Heart right ventricle (tissue), 16 donors: ENCODE measurements around the gene PSMB1. TPM values are rescaled to one million over a fixed set of nuclear protein-coding genes. Genes with fewer than 3 reads are reported as not detected.

Source experiments
- ATAC-seq, 8 donors: fragments of 200-7000 bp; cut with Tn5 transposase; one replicate each; pipeline ENCODE4 v1.9.1; 2020; ENCODE audit warnings: mild to moderate bottlenecking in 8 of 8, moderate library complexity in 8 of 8, moderate number of reproducible peaks in 1 of 8
- DNase-seq, 2 donors: peaks; one replicate each; pipeline ENCODE4 v3.0.0-alpha.2; 2020
- H3K27ac ChIP-seq, 10 donors: fragments of 200-600 bp; sonication (generic) in 2 of 10; one replicate each; pipeline versions ENCODE4 v1.5.0 to v1.8.0; 2020 to 2022; ENCODE audit warnings: mild to moderate bottlenecking in 3 of 10
- H3K27me3 ChIP-seq, 7 donors: fragments of 200-600 bp; one replicate each; pipeline ENCODE4 v1.8.0; 2021 to 2022; ENCODE audit warnings: mild to moderate bottlenecking in 2 of 7
- H3K36me3 ChIP-seq, 9 donors: fragments of 200-600 bp; sonication (generic) in 1 of 9; one replicate each; pipeline versions ENCODE4 v1.5.0 to v1.8.0; 2020 to 2022; ENCODE audit warnings: mild to moderate bottlenecking in 2 of 9
- H3K4me1 ChIP-seq, 9 donors: fragments of 200-600 bp; sonication (generic) in 1 of 9; one replicate each; pipeline versions ENCODE4 v1.5.0 to v1.8.0; 2020 to 2022; ENCODE audit warnings: mild to moderate bottlenecking in 4 of 9
- H3K4me3 ChIP-seq, 10 donors: fragments of 200-600 bp; sonication (generic) in 2 of 10; one replicate each; pipeline versions ENCODE4 v1.5.0 to v1.8.0; 2020 to 2022; ENCODE audit warnings: mild to moderate bottlenecking in 7 of 10, moderate library complexity in 2 of 10
- H3K9me3 ChIP-seq, 11 donors: fragments of 200-600 bp in 10 of 11; sonication (generic) in 2 of 11; one replicate each; pipeline versions ENCODE4 v1.5.0 to v1.8.0; 2013 to 2022; ENCODE audit warnings: mild to moderate bottlenecking in 2 of 11, control low read depth in 1 of 11, moderate library complexity in 1 of 11
- CTCF ChIP-seq, 9 donors: fragments of 200-600 bp; sonication (generic) in 2 of 9; IDR thresholded peaks; one replicate each; pipeline versions ENCODE4 v1.5.0 to v1.8.0; 2021 to 2022; ENCODE audit warnings: antibody characterized with exemption in 9 of 9, mild to moderate bottlenecking in 5 of 9, moderate library complexity in 1 of 9
- WGBS, 2 donors: extraction: QIAGEN DNeasy Blood & Tissue Kit; methylation state at CpG; one replicate each; pipeline ENCODE4 v1.1.7; 2013; ENCODE audit warnings: inconsistent platforms in 1 of 2; 5-methylcytosine and 5-hydroxymethylcytosine counted together
- intact Hi-C, 10 donors: fragments of 100-400 bp; cut with DNase I; formaldehyde crosslinking; loops; one replicate each; pipeline versions ENCODE4 v1.11.1 to v1.14.2; 2022
- polyA plus RNA-seq, 2 donors: library from polyadenylated mRNA; stranded (reverse); fragments of 200-250 nt; gene quantifications; one replicate each; pipeline ENCODE4 v1.2.3, GENCODE V29; 2013
- total RNA-seq, 10 donors: library from RNA; stranded (reverse); fragmentation: NEBNext Ultra II Directional in 3 of 10; extraction: Animal tissue kit (Norgen Biotek cat#: 25700) in 3 of 10; gene quantifications; one replicate each; pipeline versions ENCODE4 v1.2.1 to v1.2.4, GENCODE V29; 2021 to 2023
- donor health status: Arrhythmogenic right ventricular cardiomyopathy.
- donor health status: ischemic (EF 13 %, LVEDD 7.1; RV severe dilation, severe dysfunction).
- donor health status: healthy with polysubstance abuse.
- donor health status: DM: no; HTN: yes; CAD: no.
- donor health status: DM: no; HTN: no; CAD: no.
- donor health status: ischemic (EF 25% LVEDD 6.9; RV normal size, moderate dysfunction).
- donor health status: ischemic (EF 25% LVEDD 5.7; RV mildly dilated, moderate dysfunction).
- donor health status: healthy.
- donor health status: DM: yes; HTN: yes; CAD: no.
- donor health status: Ischemic cardiomyopathy.
- donor health status: ischemic (EF 35%, LVEDD 5.7; RV mildly dilated, moderate dysfunction).
- donor health status: nonischemic (EF 11% LVEDD 7.7; RV severe dilation, severe dysfunction).
- donor health status: DM: yes; HTN: yes; CAD: no.
- donor health status: PGD.
- donor health status: ischemic (EF 29% LVEDD 5.4; RV normal size, mild dysfunction).
- donor health status: nonischemic (EF 23%, LVEDD 6.1; RV moderate dilation, normal function).

The PSMB1 gene
- total and polyA plus RNA-seq, 12 donors, result 117 to 309 (median 144) TPM

GRCh38 chr6:170555305-170555704, 2.2 kb upstream of the PSMB1 start:
- H3K9me3 ChIP-seq, result no peaks in the 10 kb centered on the region
- intact Hi-C loops, result loop anchor here in 5 of 10 donors (2.0 to 10.0 kb wide), 4 partner anchors 29 to 1341 kb away; partner anchors contain the start of genes PDCD2 (in 3 of the 5), DYNLT2 (in 2 of the 5) and ERMARD (in 2 of the 5)
- WGBS, 2 donors, result 45 to 63% methylated on average over 3 of the region's 3 CpGs
- no peak for ATAC-seq
- peak overlapping the region in 1 of 10 donors; percentile 95 for H3K27ac ChIP-seq
- H3K36me3 ChIP-seq, result peaks cover 0 to 42% (median 4%) of the 10 kb centered on the region in 9 donors
- peak overlapping the region in 9 of 10 donors; percentile 77 to 94 (median 89) for H3K4me3 ChIP-seq
- H3K4me1 ChIP-seq, result peaks cover 2 to 46% (median 37%) of the 10 kb centered on the region in 9 donors
- TF ChIP-seq CTCF (IDR thresholded peaks at IDR 0.05), result no peak
- no peak for DNase-seq
- no peaks in the 10 kb centered on the region for H3K27me3 ChIP-seq

- peak overlapping the region; percentile 61 to 94 (median 88) for H3K4me3 ChIP-seq
- peaks cover 0 to 42% (median 0%) of the 10 kb centered on the region in 9 donors for H3K36me3 ChIP-seq
- DNase-seq (no peak), ATAC-seq (no peak)
- no peak for TF ChIP-seq CTCF (IDR thresholded peaks at IDR 0.05)
- peaks cover 2 to 51% (median 43%) of the 10 kb centered on the region in 9 donors for H3K4me1 ChIP-seq
- H3K9me3 ChIP-seq, result no peaks in the 10 kb centered on the region
- intact Hi-C loops, result loop anchor here in 8 of 10 donors (1.0 to 10.0 kb wide), 5 partner anchors 30 to 1340 kb away; partner anchors contain the start of genes DYNLT2 (in 8 of the 8), ERMARD (in 8 of the 8) and PDCD2 (in 3 of the 8)
- 0 to 1% methylated on average over 7 of the region's 7 CpGs for WGBS, 2 donors
- H3K27ac ChIP-seq, result peak overlapping the region; percentile 27 to 97 (median 94)
- H3K27me3 ChIP-seq, result no peaks in the 10 kb centered on the region
Measured at GRCh38 chr6:170554796-170555137, 1.7 kb upstream of the PSMB1 start.

GRCh38 chr6:170554013-170554795, 1.1 kb upstream of the PSMB1 start, which contains the start of gene TBP:
Gene TBP, plus strand, starts transcription at chr6:170554369. Its CDS starts 2,661 bp downstream, at chr6:170557030.
- no peak for TF ChIP-seq CTCF (IDR thresholded peaks at IDR 0.05)
- Histone ChIP-seq H3K36me3 (peaks cover 0 to 42% (median 0%) of the 10 kb centered on the region in 9 donors), H3K9me3 (no peaks in the 10 kb centered on the region), H3K4me3 (peak within 1 kb of the TSS; percentile 73 to 94 (median 88)), H3K27ac (peak within 1 kb of the TSS; percentile 88 to 97 (median 94)), H3K27me3 (no peaks in the 10 kb centered on the region), H3K4me1 (peaks cover 8 to 54% (median 48%) of the 10 kb centered on the region in 9 donors)
- DNase-seq (peak; percentile 95 to 99), ATAC-seq (peak; percentile 96 to 98 (median 97))
- WGBS, 2 donors, result 0 to 1% methylated on average over 51 of the region's 51 CpGs
- intact Hi-C loops, result loop anchor here in 7 of 10 donors (1.0 to 10.0 kb wide), 5 partner anchors 31 to 1339 kb away; partner anchors contain the start of genes DYNLT2 (in 7 of the 7), ERMARD (in 7 of the 7) and PDCD2 (in 3 of the 7)

GRCh38 chr6:170553534-170554012, 466 bp upstream of the PSMB1 start:
- no peak for DNase-seq
- Histone ChIP-seq H3K9me3 (no peaks in the 10 kb centered on the region), H3K36me3 (peaks cover 0 to 42% (median 3%) of the 10 kb centered on the region in 9 donors), H3K4me1 (peaks cover 8 to 59% (median 55%) of the 10 kb centered on the region in 9 donors), H3K27ac (peak overlapping the region; percentile 88 to 97 (median 94)), H3K27me3 (no peaks in the 10 kb centered on the region), H3K4me3 (peak overlapping the region; percentile 37 to 94 (median 88))
- 0% methylated on average over 13 of the region's 13 CpGs for WGBS, 2 donors
- intact Hi-C loops, result loop anchor here in 7 of 10 donors (1.0 to 10.0 kb wide), 5 partner anchors 31 to 1339 kb away; partner anchors contain the start of genes DYNLT2 (in 7 of the 7), ERMARD (in 7 of the 7) and PDCD2 (in 3 of the 7)
- TF ChIP-seq CTCF (IDR thresholded peaks at IDR 0.05), result no peak
- ATAC-seq, result peak; percentile 21 to 67 (median 41)
